Osteoblast (primary cell): Measurements from ENCODE around the gene RNGTT. TPM values are rescaled to one million over a fixed set of nuclear protein-coding genes. Genes with fewer than 3 reads are reported as not detected.
A peak's percentile ranks its signal among the peaks of the same experiment; 100 is the strongest.

Source experiments
- DNase-seq: peaks from one replicate; pipeline ENCODE4 v3.0.0; 2011; ENCODE audit warnings: low spot score, mixed read lengths; ENCODE audit not compliant: insufficient read length; ENCODE audit errors: missing footprints
- H2AFZ ChIP-seq: 2 replicates; pipeline ENCODE4 v1.6.0; 2011; ENCODE audit warnings: mild to moderate bottlenecking, low read length
- H3K27ac ChIP-seq: 2 replicates; pipeline ENCODE4 v1.5.1; 2011; ENCODE audit warnings: mild to moderate bottlenecking, low read depth, low read length, moderate library complexity
- H3K27me3 ChIP-seq: 2 replicates; pipeline ENCODE4 v1.6.0; 2012; ENCODE audit warnings: mild to moderate bottlenecking, control low read depth, inconsistent platforms, low read length, moderate library complexity; ENCODE audit not compliant: insufficient read depth
- H3K36me3 ChIP-seq: 2 replicates; pipeline ENCODE4 v1.5.1; 2011; ENCODE audit warnings: mild to moderate bottlenecking, low read length, control low read depth, moderate library complexity; ENCODE audit not compliant: insufficient read depth
- H3K4me1 ChIP-seq: 2 replicates; pipeline ENCODE4 v1.5.1; 2011; ENCODE audit warnings: mild to moderate bottlenecking, low read length, control low read depth, moderate library complexity; ENCODE audit not compliant: insufficient read depth
- H3K4me2 ChIP-seq: 2 replicates; pipeline ENCODE4 v1.6.0; 2011; ENCODE audit warnings: mild to moderate bottlenecking, low read length; ENCODE audit not compliant: insufficient read depth
- H3K4me3 ChIP-seq: fragments of 200-600 bp; sonication (generic); 3 replicates; pipeline ENCODE4 v1.5.1; 2012; ENCODE audit warnings: mild to moderate bottlenecking, low read length, inconsistent platforms; ENCODE audit not compliant: insufficient read depth
- H3K79me2 ChIP-seq: 2 replicates; pipeline ENCODE4 v1.6.0; 2012; ENCODE audit warnings: mild to moderate bottlenecking, low read length, control low read depth, inconsistent platforms; ENCODE audit not compliant: insufficient read depth
- H3K9me3 ChIP-seq: 2 replicates; pipeline ENCODE4 v1.5.1; 2011; ENCODE audit warnings: low read depth, low read length, control low read depth
- H4K20me1 ChIP-seq: 2 replicates; pipeline ENCODE4 v1.6.0; 2012; ENCODE audit warnings: mild to moderate bottlenecking, low read length, control low read depth; ENCODE audit not compliant: insufficient read depth
- CTCF ChIP-seq: IDR thresholded peaks from 2 replicates; pipeline ENCODE4 v1.5.1; 2011; ENCODE audit warnings: mild to moderate bottlenecking, low read depth, low read length, moderate library complexity; ENCODE audit errors: extremely low read depth
- total RNA-seq: library from RNA; depleted of rRNA; stranded (reverse); fragments of >200 nt; gene quantifications from 2 replicates; pipeline ENCODE4 v1.2.3, GENCODE V29; 2012

The RNGTT gene
- total RNA-seq, 1 donor = 19.2 TPM

GRCh38 chr6:88899569-88900316 lies 63.7 kb downstream of the RNGTT start:
- Histone ChIP-seq H3K4me2 (no peak overlapping the region), H3K27me3 (no peaks in the 10 kb centered on the region), H3K4me3 (no peak overlapping the region), H3K9me3 (no peaks in the 10 kb centered on the region), H3K36me3 (peaks cover 2% of the 10 kb centered on the region), H3K27ac (no peak overlapping the region), H3K4me1 (no peaks in the 10 kb centered on the region), H2AFZ (no peak overlapping the region), H4K20me1 (no peaks in the 10 kb centered on the region), H3K79me2 (no peaks in the 10 kb centered on the region)
- peak; percentile 32 for TF ChIP-seq CTCF
- no peak for DNase-seq

- Histone ChIP-seq H3K4me3 (no peak overlapping the region), H3K9me3 (no peaks in the 10 kb centered on the region), H3K27me3 (no peaks in the 10 kb centered on the region), H2AFZ (no peak overlapping the region), H3K4me1 (peaks cover 4% of the 10 kb centered on the region), H3K27ac (no peak overlapping the region), H3K36me3 (no peaks in the 10 kb centered on the region), H4K20me1 (no peaks in the 10 kb centered on the region), H3K4me2 (no peak overlapping the region), H3K79me2 (no peaks in the 10 kb centered on the region)
- TF ChIP-seq CTCF = no peak
- no peak for DNase-seq
Measured at GRCh38 chr6:88895911-88896310, 67.5 kb downstream of the RNGTT start.

- H3K27me3 ChIP-seq = no peaks in the 10 kb centered on the region
- no peaks in the 10 kb centered on the region for H3K9me3 ChIP-seq
- H3K4me1 ChIP-seq = peaks cover 4% of the 10 kb centered on the region
- DNase-seq = peak; percentile 39
- H3K4me2 ChIP-seq = no peak overlapping the region
- H3K27ac ChIP-seq = no peak overlapping the region
- no peak overlapping the region for H2AFZ ChIP-seq
- H4K20me1 ChIP-seq = no peaks in the 10 kb centered on the region
- H3K79me2 ChIP-seq = no peaks in the 10 kb centered on the region
- no peaks in the 10 kb centered on the region for H3K36me3 ChIP-seq
- no peak for TF ChIP-seq CTCF
- H3K4me3 ChIP-seq = no peak overlapping the region
Measured at GRCh38 chr6:88890860-88891845, 72.3 kb downstream of the RNGTT start.

GRCh38 chr6:88890394-88890793 lies 73.0 kb downstream of the RNGTT start:
- no peaks in the 10 kb centered on the region for H3K79me2 ChIP-seq
- no peak for DNase-seq

More at GRCh38 chr6:88890394-88890793, 73.0 kb downstream of the RNGTT start:
- Histone ChIP-seq H3K36me3 (no peaks in the 10 kb centered on the region), H2AFZ (no peak overlapping the region), H4K20me1 (no peaks in the 10 kb centered on the region), H3K4me1 (peaks cover 4% of the 10 kb centered on the region), H3K9me3 (no peaks in the 10 kb centered on the region), H3K4me2 (no peak overlapping the region), H3K4me3 (no peak overlapping the region), H3K27ac (no peak overlapping the region), H3K27me3 (no peaks in the 10 kb centered on the region)
- TF ChIP-seq CTCF = no peak
